A673 (cell line): ENCODE data around the gene ICAM4. TPM values are rescaled to one million over a fixed set of nuclear protein-coding genes. Genes with fewer than 3 reads are reported as not detected.

Experiments used
- BruUV-seq: library from RNA; stranded (reverse); fragments of 400-500 nt; replicated peaks from 2 replicates; lab custom pipeline; 2021; lab: Mats Ljungman, UMichigan
- CTCF ChIA-PET: fragments of 300-600 bp; sonication (Branson Sonifier 250); formaldehyde crosslinking; loops from one replicate; lab custom pipeline; 2022; ENCODE audit warnings: antibody characterized with exemption; lab: Charles Lee
- POLR2A ChIA-PET: fragments of 300-600 bp; sonication (Branson Sonifier 250); formaldehyde crosslinking; loops from one replicate; lab custom pipeline; 2022; ENCODE audit warnings: antibody characterized with exemption; ENCODE audit not compliant: low non-redundant PET; lab: Charles Lee
- DNase-seq: peaks from one replicate; pipeline ENCODE4 v3.0.0-alpha.2; 2015; ENCODE audit warnings: low spot score
- H3K27ac ChIP-seq: fragments of 200-600 bp; sonication (generic); 2 replicates; pipeline ENCODE4 v1.5.1; 2016; ENCODE audit warnings: mixed run types, low read depth, mild to moderate bottlenecking, mixed read lengths, antibody characterized with exemption, low read length; ENCODE audit not compliant: poor library complexity, severe bottlenecking
- H3K27me3 ChIP-seq: fragments of 200-600 bp; sonication (generic); replicated peaks from 2 replicates; pipeline ENCODE4 v1.6.1; 2017; ENCODE audit warnings: mixed run types, low read depth, mild to moderate bottlenecking, mixed read lengths, antibody characterized with exemption, low read length; ENCODE audit not compliant: insufficient read depth, poor library complexity
- H3K36me3 ChIP-seq: fragments of 200-600 bp; sonication (generic); 2 replicates; pipeline ENCODE4 v1.6.1; 2016; ENCODE audit warnings: mixed run types, mild to moderate bottlenecking, mixed read lengths, antibody characterized with exemption, low read length; ENCODE audit not compliant: insufficient read depth, poor library complexity, severe bottlenecking
- H3K4me1 ChIP-seq: fragments of 200-600 bp; sonication (generic); 2 replicates; pipeline ENCODE4 v1.6.1; 2017; ENCODE audit warnings: mixed run types, mild to moderate bottlenecking, mixed read lengths, antibody characterized with exemption, low read length; ENCODE audit not compliant: insufficient read depth, poor library complexity, severe bottlenecking
- H3K4me3 ChIP-seq: fragments of 200-600 bp; sonication (generic); 2 replicates; pipeline ENCODE4 v1.5.1; 2016; ENCODE audit warnings: low read depth, mixed run types, mild to moderate bottlenecking, mixed read lengths, low read length; ENCODE audit not compliant: poor library complexity, severe bottlenecking
- H3K9me3 ChIP-seq: fragments of 200-600 bp; sonication (generic); 2 replicates; pipeline ENCODE4 v1.6.1; 2016; ENCODE audit warnings: mixed run types, low read depth, mild to moderate bottlenecking, mixed read lengths, antibody characterized with exemption, low read length; ENCODE audit not compliant: poor library complexity, severe bottlenecking
- CTCF ChIP-seq: fragments of 300-800, 200-600 bp; sonication (generic); conservative IDR thresholded peaks from 2 replicates; pipeline ENCODE4 v1.5.1; 2017; ENCODE audit warnings: low read depth, mild to moderate bottlenecking, antibody characterized with exemption, low read length, moderate library complexity, mixed read lengths
- EZH2 ChIP-seq: fragments of 200-600 bp; sonication (generic); IDR thresholded peaks from 2 replicates; pipeline ENCODE4 v1.6.1; 2017; ENCODE audit warnings: borderline replicate concordance, low read depth, mild to moderate bottlenecking, mixed read lengths, antibody characterized with exemption, low read length; ENCODE audit not compliant: poor library complexity, severe bottlenecking
- intact Hi-C: fragments of 100-400 bp; cut with micrococcal nuclease; formaldehyde crosslinking; loops from one replicate; pipeline ENCODE4 v1.10.0; 2022; ENCODE audit not compliant: unreplicated experiment
- total RNA-seq: library from RNA; stranded (reverse); gene quantifications from 2 replicates; pipeline ENCODE4 v1.2.3, GENCODE V29; 2021

ICAM4 gene
- total RNA-seq, 1 experiment from 2014 or later: 0.58 TPM

GRCh38 chr19:10328558-10329429 lies 42.0 kb downstream of the ICAM4 start:
- Histone ChIP-seq H3K4me3 (no peak overlapping the region), H3K4me1 (peaks cover 8% of the 10 kb centered on the region), H3K36me3 (peaks cover 70% of the 10 kb centered on the region), H3K27ac (no peak overlapping the region), H3K27me3 (no peaks in the 10 kb centered on the region), H3K9me3 (no peaks in the 10 kb centered on the region)
- TF ChIP-seq CTCF (no peak), EZH2 (no peak)
- no peak for DNase-seq
- intact Hi-C loops: no loop called here
- BruUV-seq: no TSS peak
- ChIA-PET CTCF (interaction anchor here (0.6 kb wide), 1 partner anchor 103 kb away, joined by 11 read pairs; no protein-coding TSS in a partner anchor), POLR2A (no interaction called here)

- CTCF ChIA-PET: no interaction called here
- no peak overlapping the region for H3K4me3 ChIP-seq
- DNase-seq: no peak
- intact Hi-C loops: no loop called here
- peaks cover 64% of the 10 kb centered on the region for H3K36me3 ChIP-seq
- H3K4me1 ChIP-seq: peaks cover 12% of the 10 kb centered on the region
- TF ChIP-seq EZH2: no peak
- no peak for TF ChIP-seq CTCF
- POLR2A ChIA-PET: no interaction called here
- no TSS peak for BruUV-seq
- no peaks in the 10 kb centered on the region for H3K9me3 ChIP-seq
- no peak overlapping the region for H3K27ac ChIP-seq
- H3K27me3 ChIP-seq: no peaks in the 10 kb centered on the region
Measured at GRCh38 chr19:10329555-10329954, 42.8 kb downstream of the ICAM4 start.

GRCh38 chr19:10332158-10332964 lies 45.6 kb downstream of the ICAM4 start:
- no peaks in the 10 kb centered on the region for H3K27me3 ChIP-seq
- intact Hi-C loops: loop anchor here (2.0 kb wide), 1 partner anchor 44 kb away; the partner anchor contains the start of gene ICAM5
- ChIA-PET POLR2A (no interaction called here), CTCF (no interaction called here)
- TSS peak; percentile 61 for BruUV-seq
- H3K4me1 ChIP-seq: peaks cover 28% of the 10 kb centered on the region
- H3K9me3 ChIP-seq: no peaks in the 10 kb centered on the region
- H3K4me3 ChIP-seq: peak overlapping the region; percentile 85
- H3K27ac ChIP-seq: peak overlapping the region; percentile 99
- TF ChIP-seq EZH2 (no peak), CTCF (no peak)
- peak; percentile 34 for DNase-seq
- peaks cover 39% of the 10 kb centered on the region for H3K36me3 ChIP-seq
